HG03097 (cell line): Measurements from ENCODE around the gene IMMP2L.

Experiments
- ATAC-seq: cut with Tn5 transposase; IDR thresholded peaks from one replicate; pipeline ENCODE4 v1.9.1; 2021; ENCODE audit not compliant: unreplicated experiment, low FRiP score

The IMMP2L gene

DNA sequence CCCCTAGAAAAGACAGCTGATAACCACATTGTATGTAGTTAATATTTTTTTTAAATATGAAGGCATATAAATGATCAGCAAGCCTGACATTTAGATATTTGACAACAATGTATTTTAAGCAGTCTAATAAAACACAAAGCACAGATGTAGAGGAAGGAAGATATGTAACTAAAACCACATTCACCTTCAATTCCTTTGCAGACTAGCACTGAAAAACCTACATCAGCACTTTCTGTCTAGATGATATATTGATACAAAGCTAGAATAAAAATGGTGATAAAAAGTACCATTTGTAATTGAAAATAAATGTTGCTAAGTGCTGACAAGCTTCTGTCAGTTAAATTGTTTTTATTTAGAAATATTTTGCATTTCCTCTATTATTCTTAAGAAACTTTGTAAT lies 153.6 kb downstream of the IMMP2L start:
- no peak for ATAC-seq

DNA sequence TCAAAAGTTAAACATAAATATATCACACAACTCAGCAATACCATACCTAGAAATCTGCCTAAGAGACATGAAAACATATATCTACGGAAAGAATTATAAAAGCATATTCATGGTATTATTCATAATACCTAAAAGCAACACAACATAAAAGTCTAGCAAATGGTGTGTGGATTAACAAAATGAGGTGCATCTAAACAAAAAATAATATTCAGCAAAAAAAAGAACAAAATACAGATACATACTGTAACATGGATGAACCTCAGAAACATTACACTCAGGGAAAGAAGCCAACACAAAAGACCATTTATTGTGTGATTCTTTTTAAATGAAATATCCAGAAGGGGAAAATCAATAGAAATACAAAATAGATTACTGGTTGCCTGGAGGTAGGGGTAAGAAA lies 155.0 kb downstream of the IMMP2L start:
- ATAC-seq: no peak

DNA sequence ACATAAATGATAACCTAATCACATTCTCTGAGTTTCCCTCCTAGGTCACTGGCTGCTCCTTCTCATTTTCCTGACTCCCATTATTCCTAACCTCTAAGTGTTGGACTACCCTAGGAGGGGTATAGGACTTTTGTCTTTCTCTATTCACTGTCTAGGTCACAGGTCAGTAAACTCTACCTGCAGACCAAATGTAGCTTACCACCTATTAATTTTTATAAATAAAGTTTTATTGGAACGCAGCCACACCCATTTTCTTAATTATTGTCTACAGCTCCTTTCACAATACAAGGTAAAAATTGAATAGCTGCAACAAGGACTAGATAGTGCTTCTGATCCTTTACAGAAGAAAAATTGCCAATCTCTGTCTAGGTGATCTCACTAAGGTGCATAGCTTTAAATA lies 156.7 kb downstream of the IMMP2L start:
- no peak for ATAC-seq

DNA sequence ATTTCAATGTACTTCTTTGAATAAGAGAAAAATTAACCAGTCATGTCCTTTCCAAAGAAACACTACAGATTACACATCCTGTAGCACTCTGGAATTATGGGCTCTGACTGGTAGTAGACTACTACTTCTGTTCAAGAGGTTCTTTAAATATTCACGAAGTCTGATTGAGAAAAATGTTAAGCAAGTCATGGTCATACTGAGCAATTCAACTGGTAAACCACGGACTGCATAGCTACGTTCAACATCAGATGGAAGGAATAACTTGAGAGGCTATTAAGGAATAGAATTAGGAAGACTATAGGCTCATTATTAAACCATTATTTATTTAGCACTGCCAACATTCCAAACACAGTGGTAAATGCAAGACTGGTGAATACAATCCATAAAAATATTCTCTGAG lies 160.8 kb downstream of the IMMP2L start:
- ATAC-seq: no peak

DNA sequence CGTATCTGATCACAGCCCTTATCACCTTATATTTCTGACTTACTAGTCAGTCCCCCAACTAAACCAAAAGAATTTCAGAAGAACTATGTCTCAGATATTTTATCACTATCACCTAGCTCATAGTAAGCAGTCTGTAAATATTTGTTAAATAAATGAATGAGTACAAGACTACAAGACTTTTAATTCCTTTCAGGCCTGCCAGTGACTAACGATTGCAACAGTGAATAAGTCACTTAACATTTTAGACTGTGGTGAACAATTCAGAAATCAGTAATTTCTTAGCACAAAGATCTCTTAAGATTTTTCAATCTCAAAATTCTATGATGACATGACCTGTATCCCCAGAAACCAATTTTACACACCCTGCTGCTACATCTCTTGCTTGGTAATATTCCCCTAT lies 162.2 kb downstream of the IMMP2L start:
- no peak for ATAC-seq

DNA sequence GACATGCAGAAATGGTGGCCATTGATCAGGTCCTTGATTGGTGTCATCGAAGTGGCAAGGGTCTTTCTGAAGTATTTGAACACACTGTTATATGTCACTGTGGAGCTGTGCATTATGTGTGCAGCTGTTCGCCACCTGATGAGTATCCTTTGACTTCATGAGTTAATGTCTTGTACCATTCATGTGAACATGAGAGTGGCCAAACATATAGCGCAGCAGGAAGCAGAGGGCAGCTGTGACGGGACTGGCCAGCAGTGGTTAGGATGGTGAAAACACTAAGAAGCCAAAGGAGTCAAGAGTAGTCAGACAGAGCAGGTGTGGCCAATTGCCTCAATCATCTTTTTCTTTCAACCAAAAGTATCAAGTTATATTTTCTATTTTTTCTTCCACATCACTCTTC lies 167.4 kb downstream of the IMMP2L start:
- ATAC-seq: no peak

DNA sequence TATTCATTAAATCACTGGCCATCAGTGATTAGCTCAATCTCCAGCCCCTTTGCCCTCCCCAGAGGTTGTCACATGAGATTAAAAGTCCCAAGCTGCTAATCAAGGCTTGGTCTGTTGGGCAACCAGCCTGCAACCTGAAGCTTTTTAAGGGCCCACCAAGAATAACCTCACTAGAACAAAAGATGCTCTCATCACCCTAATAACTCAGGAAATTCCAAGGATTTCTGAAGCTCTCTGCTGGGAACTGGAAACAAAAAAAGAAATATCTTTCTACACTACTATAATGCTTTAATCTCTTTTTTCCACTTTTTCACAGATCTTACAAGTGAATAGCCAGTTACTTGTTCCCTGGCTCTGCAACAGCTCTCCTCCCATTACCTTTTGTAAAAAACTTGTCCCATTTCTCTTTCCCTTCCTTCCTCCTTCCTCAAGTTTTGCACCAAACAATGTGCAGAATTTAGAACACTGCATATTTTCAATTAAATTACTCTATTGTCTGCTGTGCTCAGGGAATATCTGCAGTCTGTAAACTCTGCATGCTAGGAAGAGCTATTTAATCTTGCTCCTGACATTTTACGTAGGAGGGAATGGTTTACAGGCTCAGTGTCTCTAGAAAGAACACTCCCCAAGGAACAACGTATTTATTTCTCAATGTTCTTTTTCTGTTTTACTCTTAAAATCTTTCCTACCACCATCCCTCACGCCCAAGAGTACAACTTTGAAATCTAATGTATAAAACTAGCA lies 169.1 kb downstream of the IMMP2L start:
- no peak for ATAC-seq

DNA sequence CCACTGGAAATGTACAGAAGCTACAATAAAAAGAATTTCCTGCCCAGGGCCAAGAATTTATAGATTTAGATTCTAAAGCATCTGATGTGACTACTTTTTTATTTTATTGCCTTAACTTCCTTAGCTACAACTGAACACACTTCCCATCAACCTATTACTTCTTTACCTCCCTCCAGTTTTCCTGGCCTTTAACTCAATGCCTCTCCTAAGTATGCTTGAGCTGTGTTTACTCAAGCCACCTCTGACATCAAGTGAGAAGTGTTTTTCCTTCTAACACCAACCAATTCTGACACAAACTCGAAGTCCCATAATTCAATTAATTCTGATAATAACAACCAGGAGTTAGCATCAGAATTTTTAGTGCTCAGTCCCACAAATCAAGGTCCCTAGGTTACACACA lies 170.0 kb downstream of the IMMP2L start:
- no peak for ATAC-seq

DNA sequence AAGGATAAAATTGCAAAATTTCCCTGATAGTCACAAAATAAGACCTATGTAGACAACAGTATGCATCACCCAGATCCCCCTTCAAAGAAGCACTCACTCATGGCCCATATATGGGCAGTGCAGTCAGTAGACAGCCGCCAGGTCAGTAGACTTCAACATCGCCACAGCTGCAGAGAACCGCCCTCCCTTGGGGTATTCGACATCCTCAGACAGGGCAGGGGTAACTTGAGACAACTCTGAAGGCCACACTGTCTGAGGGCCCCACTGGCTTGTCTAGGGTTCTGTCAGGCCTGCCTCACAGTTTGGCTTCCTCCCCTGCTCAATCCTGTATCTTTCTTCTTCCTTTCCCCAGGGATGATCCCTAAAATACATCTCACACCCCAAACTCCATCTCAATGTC lies 172.3 kb downstream of the IMMP2L start:
- no peak for ATAC-seq

DNA sequence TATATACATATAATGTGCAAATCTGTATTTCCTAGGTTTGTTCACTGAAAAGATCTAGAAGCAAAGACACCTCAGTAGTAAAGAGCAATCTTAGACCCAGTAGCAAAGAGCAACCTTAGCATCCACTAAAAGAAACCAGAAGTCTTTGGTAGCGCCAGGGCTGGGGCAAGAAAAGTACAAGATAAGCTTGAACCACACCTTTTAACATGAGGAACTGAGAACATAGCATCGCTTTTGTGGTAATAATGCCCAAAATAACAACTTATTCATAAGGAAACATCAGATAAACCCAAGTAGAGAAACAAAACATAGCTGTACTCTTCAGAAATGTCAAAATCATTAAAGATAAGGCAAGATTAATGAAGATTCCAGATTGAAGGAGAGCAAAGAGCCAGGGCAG lies 173.4 kb downstream of the IMMP2L start:
- ATAC-seq: no peak

DNA sequence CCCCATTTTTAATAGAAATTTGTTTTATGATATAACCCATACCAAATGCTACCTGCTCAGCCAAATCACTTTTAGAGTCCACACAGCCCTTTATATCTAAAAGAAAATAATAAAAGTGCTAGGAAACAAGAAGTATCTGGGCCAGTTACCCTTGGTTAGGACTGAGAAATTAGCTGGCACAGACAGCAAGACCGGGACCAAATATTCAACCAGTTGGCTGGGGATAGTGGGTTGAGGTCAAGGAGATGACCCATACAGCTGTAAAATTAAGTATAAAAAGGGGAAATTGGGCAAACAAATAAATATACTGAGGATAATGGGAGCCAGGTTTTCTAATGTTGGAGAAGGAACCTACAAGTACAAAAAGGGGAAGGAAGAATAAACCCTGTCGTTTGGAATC lies 174.3 kb downstream of the IMMP2L start:
- no peak for ATAC-seq

DNA sequence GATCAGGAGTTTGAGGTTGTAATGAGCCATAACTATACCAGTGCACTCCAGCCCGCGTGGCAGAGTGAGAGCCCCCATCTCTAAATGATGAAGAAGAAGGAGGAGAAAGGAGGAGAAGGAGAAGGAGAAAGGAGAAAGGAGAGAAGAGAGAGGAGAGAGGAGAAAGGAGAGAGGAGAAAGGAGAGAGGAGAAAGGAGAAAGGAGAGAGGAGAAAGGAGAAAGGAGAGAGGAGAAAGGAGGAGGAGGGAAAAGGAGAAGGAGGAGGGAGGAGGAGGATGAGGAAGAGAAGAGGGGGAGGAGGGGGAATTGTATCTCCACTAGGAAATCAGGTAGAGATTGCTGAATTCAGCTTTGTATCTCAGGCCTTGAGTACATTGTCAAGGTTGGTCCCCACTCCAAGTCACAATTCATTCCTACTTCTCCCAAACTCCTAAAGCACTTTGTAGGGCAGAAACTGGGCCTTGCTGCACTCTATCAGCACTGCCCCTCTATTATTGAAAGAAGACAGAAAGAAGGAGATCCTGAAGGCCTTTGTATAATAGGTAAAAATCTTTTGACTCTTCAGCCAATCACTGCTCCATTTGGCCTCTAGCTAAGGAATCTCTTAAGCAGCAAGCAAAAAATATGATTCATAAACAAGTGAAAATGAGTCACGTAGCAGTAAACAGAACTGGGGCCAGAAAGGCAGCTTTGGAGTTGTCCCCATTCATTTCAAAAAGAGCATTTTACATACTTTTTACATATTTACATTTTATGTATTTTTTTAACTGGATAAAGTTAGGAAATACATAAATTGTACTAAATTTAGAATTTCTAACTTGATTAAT lies 178.0 kb downstream of the IMMP2L start:
- ATAC-seq: no peak

DNA sequence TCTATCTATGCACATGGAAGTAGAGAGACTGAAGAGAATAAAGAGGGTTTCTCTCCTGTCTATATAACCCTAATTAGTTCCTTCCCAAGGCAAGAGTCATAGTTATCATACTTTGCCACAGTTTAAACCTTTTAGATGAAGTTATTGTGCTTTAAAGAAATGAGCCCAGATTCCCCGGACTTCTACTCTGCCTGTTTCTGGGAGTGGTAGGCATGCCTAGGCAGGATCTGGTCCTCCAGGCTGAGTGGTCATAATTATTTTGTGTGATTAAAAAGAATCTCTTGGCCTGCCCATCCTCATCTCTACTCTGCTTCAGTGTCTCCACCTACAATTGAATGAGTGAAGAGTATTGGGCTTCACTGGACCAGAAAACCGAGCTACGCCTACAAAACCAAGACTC lies 179.2 kb downstream of the IMMP2L start:
- ATAC-seq: no peak

DNA sequence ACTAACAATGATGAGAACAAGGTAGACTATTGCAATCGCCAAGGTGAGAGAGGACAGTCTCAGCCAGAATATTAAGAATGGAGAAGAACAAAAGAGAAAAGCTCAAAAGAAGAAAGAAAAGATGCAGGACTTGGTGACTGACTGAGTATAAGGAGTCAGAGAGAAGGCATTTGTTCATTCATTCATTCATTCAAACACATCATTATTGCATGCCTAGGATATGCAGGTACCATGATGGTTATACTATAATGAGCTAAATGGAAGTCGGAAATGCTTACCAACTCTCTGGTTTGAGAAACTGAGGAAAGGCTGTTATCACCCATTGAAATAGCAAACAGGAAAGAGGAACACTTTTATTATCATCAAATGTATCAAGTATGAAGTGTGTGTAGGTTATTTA lies 180.7 kb downstream of the IMMP2L start:
- no peak for ATAC-seq

DNA sequence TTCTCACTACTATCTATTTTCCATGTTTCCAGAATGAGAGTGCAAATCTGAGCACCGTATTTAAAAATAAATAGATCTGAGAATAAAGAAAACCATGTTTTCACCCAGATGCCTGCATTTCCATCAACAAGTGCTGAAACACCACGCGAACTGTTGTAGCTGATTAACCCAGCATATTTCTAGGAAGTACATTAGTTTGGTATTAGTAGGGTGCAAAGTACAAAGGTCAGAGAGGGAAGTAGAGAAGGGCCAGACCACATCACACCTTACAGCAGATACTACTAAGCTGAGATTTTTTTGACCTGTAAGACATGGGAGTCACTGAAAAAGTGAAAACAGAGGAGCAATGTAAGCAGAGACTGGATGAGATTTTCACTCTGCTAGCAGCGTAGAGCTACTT lies 181.3 kb downstream of the IMMP2L start:
- ATAC-seq: no peak

DNA sequence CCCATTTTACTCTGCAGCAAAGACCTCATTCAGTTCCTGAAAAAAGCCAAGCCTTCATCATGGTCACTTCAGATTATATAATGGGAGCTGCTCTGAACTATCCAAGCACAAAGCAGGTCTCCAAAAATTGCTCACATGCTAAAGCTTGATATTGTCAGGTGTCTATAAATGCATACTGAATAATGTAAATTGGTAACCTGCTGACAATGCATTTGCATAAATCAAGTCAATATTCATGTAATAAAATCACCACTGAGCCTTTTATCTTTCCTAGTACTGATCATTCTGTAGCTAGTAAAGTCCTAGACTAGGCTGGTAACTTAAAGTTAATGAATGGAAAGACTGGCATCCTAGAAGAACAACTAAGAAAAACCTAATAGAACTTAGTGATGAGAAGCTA lies 188.3 kb downstream of the IMMP2L start:
- ATAC-seq: no peak

DNA sequence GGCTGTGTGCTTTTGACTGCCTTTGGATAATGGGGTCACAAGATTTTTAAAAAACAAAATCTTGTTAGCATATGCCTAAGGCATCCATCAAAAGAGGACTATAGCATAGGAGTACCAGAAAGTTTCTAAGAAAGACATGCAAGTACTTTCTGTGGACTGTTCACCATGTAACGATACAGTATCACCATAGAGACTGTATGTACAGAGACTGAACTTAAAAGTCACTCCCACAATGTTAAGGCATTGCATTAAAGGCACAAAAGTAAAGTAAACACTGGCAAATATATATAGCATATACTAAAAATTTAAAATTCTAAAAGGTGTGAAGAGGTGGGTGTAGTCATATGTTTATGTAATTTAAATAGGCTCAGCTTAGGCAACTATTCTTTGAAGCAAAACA lies 190.9 kb downstream of the IMMP2L start:
- no peak for ATAC-seq

DNA sequence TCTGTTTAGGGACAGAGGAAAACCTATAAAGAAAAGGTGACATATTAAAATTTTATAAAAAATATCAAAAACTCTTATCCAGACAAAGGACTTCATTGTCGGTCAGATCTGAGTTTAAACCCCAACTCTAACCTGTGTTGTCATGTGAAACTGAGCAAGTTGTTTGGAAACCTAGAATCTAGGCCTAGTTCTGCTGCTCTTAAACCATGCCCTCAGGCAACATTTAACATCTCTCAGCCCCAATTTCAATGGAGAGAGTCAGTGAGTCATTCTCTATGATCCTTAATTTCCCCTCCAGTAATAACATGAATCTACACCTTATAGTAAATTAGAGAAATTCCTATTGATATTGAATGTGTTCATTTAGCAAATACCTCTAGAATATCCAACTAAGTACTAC lies 192.3 kb downstream of the IMMP2L start:
- no peak for ATAC-seq

DNA sequence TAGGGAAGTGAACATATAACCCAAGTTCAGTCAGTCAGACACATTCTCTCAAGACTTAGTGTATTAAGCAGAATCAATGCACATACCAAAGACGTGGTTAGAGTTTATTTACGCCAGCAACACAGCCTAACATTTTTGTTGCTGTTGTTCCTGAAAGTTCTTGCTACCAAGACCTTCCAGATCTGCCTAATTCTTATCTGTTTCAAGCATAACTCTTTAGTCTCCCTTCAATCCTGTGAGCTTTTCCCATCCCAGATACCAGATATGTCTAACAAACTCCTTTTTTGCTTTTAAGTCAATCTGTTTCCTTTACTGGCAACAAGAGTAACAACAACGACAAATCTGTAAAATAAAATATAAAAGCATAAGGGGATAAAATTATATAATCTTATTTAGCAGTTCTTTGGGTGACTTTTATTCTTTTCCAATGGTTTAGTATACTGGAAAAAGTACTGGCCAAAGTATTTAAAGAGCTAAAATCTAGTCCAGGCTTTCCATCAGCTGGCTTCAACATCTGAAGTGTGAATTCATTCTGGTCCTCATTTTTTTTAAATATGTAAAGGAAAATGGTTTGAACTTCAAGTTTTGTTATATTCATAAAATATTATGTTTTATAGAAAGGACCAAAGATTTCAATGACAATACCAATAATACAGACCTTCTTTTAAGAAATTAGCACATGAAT lies 193.8 kb downstream of the IMMP2L start:
- ATAC-seq: no peak

DNA sequence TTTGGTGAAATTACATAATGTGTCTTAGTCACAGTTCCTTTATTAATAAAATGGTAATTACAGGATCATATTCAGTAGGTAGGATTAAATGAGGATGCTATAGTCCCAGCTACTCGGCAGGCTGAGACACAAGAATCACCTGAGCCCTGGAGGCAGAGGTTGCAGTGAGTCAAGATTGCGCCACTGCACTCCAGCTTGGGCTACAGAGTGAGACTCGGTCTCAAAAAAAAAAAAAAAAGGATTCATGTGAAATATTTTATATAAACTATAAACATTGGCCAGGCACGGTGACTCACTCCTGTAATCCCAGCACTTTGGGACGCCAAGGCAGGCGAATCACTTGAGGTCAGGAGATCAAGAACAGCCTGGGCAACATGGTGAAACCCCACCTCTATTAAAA lies 197.9 kb downstream of the IMMP2L start:
- no peak for ATAC-seq

DNA sequence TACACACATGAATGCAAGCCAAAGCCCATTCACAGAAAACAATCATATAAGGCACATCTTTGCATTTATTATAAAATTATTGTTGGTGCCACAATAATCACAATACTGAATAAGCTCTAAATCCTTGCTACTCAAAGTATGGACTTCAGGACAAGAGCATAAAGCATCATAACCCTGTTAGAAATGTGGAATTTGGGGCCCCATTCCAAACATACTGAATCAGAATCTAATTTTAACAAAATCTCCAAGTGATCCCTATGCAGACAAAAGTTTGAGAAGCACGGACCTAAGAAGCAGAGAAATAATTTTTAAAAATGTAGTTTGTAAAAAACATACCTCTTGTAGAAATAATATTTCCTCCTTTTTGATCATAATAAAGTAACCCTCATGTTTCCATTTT lies 199.2 kb downstream of the IMMP2L start:
- ATAC-seq: no peak
